GM12878 (cell line): Measurements from ENCODE around the gene SLC43A1. TPM values are rescaled to one million over a fixed set of nuclear protein-coding genes. Genes with fewer than 3 reads are reported as not detected.

Experiments
- ATF2 ChIP-seq: IDR thresholded peaks from 2 replicates; pipeline ENCODE4 v1.6.1; 2012; ENCODE audit warnings: low read length, inconsistent platforms
- CHD4 ChIP-seq: fragments of 200-600 bp; sonication (generic); IDR thresholded peaks from 2 replicates; pipeline ENCODE4 v1.6.1; 2016; ENCODE audit warnings: mild to moderate bottlenecking
- CREM ChIP-seq: IDR thresholded peaks from 2 replicates; pipeline ENCODE4 v1.6.1; 2014; ENCODE audit warnings: antibody characterized with exemption, low read depth
- DPF2 ChIP-seq: fragments of 450-650 bp; IDR thresholded peaks from 2 replicates; pipeline ENCODE4 v1.6.1; 2017; ENCODE audit warnings: mild to moderate bottlenecking
- EZH2 ChIP-seq: IDR thresholded peaks from 2 replicates; pipeline ENCODE4 v1.6.1; 2012; ENCODE audit warnings: low read depth, mild to moderate bottlenecking, control low read depth, inconsistent platforms, low read length, borderline replicate concordance; ENCODE audit not compliant: control insufficient read depth
- FOXK2 ChIP-seq: fragments of 450-650 bp; IDR thresholded peaks from 2 replicates; pipeline ENCODE4 v1.6.1; 2017; ENCODE audit warnings: mild to moderate bottlenecking, moderate library complexity
- FOXM1 ChIP-seq: IDR thresholded peaks from 2 replicates; pipeline ENCODE4 v1.6.1; 2012; ENCODE audit warnings: low read depth, mild to moderate bottlenecking, inconsistent platforms, low read length, moderate library complexity
- IRF3 ChIP-seq: fragments of 450-650 bp; IDR thresholded peaks from 2 replicates; pipeline ENCODE4 v1.6.1; 2014; ENCODE audit warnings: mild to moderate bottlenecking
- KLF5 ChIP-seq: fragments of 450-650 bp; IDR thresholded peaks from 2 replicates; pipeline ENCODE4 v1.6.1; 2014; ENCODE audit warnings: mild to moderate bottlenecking; ENCODE audit not compliant: partially characterized antibody
- LARP7 ChIP-seq: fragments of 450-650 bp; IDR thresholded peaks from 2 replicates; pipeline ENCODE4 v1.6.1; 2017; ENCODE audit warnings: mild to moderate bottlenecking
- MEF2A ChIP-seq: IDR thresholded peaks from 2 replicates; pipeline ENCODE4 v1.6.1; 2011; ENCODE audit warnings: low read depth, mild to moderate bottlenecking, low read length, moderate library complexity; ENCODE audit not compliant: insufficient read depth
- PBX3 ChIP-seq: IDR thresholded peaks from 2 replicates; pipeline ENCODE4 v1.6.1; 2011; ENCODE audit warnings: mild to moderate bottlenecking, low read depth, low read length, moderate library complexity; ENCODE audit not compliant: insufficient replicate concordance
- PML ChIP-seq: IDR thresholded peaks from 2 replicates; pipeline ENCODE4 v1.6.1; 2012; ENCODE audit warnings: low read length, inconsistent platforms
- RELA ChIP-seq: fragments of 450-650 bp; IDR thresholded peaks from 2 replicates; pipeline ENCODE4 v1.8.0; 2014; ENCODE audit warnings: borderline replicate concordance; ENCODE audit not compliant: partially characterized antibody
- SP1 ChIP-seq: IDR thresholded peaks from one replicate; pipeline ENCODE4 v1.6.1; 2011; ENCODE audit warnings: low read depth, low read length
- YY1 ChIP-seq: IDR thresholded peaks from 2 replicates; pipeline ENCODE4 v1.6.1; 2011; ENCODE audit warnings: low read depth, mild to moderate bottlenecking, low read length
- ZNF24 ChIP-seq: fragments of 450-650 bp; IDR thresholded peaks from 2 replicates; pipeline ENCODE4 v1.6.1; 2017; ENCODE audit warnings: antibody characterized with exemption, mild to moderate bottlenecking
- ZNF384 ChIP-seq: IDR thresholded peaks from 2 replicates; pipeline ENCODE4 v1.6.1; 2012; ENCODE audit warnings: low read depth, mild to moderate bottlenecking, low read length, improper control_type of control experiment, borderline replicate concordance
- ZNF687 ChIP-seq: fragments of 450-650 bp; IDR thresholded peaks from 2 replicates; pipeline ENCODE4 v1.6.1; 2017; ENCODE audit warnings: mild to moderate bottlenecking, moderate library complexity
- ZZZ3 ChIP-seq: IDR thresholded peaks from 2 replicates; pipeline ENCODE4 v1.6.1; 2011; ENCODE audit warnings: low read depth; ENCODE audit not compliant: control insufficient read depth, insufficient read length
- polyA plus RNA-seq, 11 experiments: library from polyadenylated mRNA; depleted of rRNA in 4 of 11; unstranded in 6 of 11; stranded (reverse) in 5 of 11; fragments of >200 nt; fragmentation: Nextera tagmentation in 4 of 11; fragmentation: Illumina TruSeq in 1 of 11; extraction: Ambion mirVana in 4 of 11; extraction: Trizol in 1 of 11; gene quantifications; 1 replicate in 1 of 11; 2 replicates in 10 of 11; pipeline versions ENCODE4 v1.2.1 to v1.2.3, GENCODE V29; 2011 to 2016; ENCODE audit warnings: inconsistent platforms in 2 of 11, missing spikeins in 2 of 11, low read depth in 1 of 11
- total RNA-seq, 4 experiments: library from RNA; depleted of rRNA in 3 of 4; stranded (reverse); fragments of >200 nt in 3 of 4; fragmentation: Illumina TruSeq in 1 of 4; extraction: Trizol in 1 of 4; gene quantifications; 2 replicates each; pipeline versions ENCODE4 v1.2.1 to v1.2.3, GENCODE V29; 2013 to 2021

The SLC43A1 gene
- total and polyA plus RNA-seq, 10 of the 15 experiments (the other 5 are each of a cell fraction or from before 2014, with no cell fraction given), result 1.0 to 17.8 (median 12.6) TPM

GRCh38 chr11:57482782-57483561 is 32.5 kb downstream of the SLC43A1 start (continued):
- TF ChIP-seq ZNF687 (no peak), MEF2A (no peak), PBX3 (no peak), KLF5 (peak; percentile 19), ZNF384 (no peak), ZNF24 (0 out of 2 replicates have a peak, but pooled peaks have one; percentile 16), CHD4 (no peak), YY1 (peak; percentile 65; the same call in 1 of the 2 replicates), DPF2 (0 out of 2 replicates have a peak, but pooled peaks have one; percentile 63), PML (no peak), FOXM1 (no peak), LARP7 (peak; percentile 44; the same call in 1 of the 2 replicates), IRF3 (no peak), ATF2 (no peak), CREM (no peak), ZZZ3 (no peak), EZH2 (no peak), SP1 (no peak), RELA (peak; percentile 65), FOXK2 (no peak)
